CD4-positive, alpha-beta T cell treated with Interleukin-15 for 1 hour (primary cell): ENCODE data around the gene OSTN.
"Not testable (repeated sequence)": the region's sequence is repeated elsewhere in the genome, so short reads cannot be mapped to it uniquely, and the experiment has no call there.

Source experiments
- DNase-seq: peaks from one replicate; pipeline ENCODE4 v3.0.0-alpha.2; 2020

OSTN gene, protein sequence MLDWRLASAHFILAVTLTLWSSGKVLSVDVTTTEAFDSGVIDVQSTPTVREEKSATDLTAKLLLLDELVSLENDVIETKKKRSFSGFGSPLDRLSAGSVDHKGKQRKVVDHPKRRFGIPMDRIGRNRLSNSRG

DNA sequence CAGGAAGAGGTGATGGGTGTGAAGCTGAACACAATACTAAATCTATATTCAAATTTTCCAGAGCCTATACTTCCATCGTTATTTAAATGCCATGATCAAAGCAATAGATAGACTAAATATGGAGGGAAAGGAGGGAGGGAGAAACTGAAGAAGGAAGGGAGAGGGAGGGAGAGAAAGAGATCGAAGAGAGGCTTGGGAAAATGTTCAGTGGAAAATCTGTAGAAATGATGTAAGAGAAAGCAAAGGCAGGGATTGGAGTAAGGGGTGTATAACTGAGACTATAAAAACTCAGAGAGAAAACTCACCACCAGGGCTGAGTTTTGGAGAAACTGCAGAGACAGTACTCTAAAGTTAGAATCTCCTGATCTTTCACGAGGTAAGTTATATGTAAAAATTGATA, at the start of gene OSTN:
Gene OSTN, plus strand, starts transcription at position 310 of the 400 bp plus-strand sequence. CDS start 13,292 bp downstream, outside the sequence.
- no peak for DNase-seq

DNA sequence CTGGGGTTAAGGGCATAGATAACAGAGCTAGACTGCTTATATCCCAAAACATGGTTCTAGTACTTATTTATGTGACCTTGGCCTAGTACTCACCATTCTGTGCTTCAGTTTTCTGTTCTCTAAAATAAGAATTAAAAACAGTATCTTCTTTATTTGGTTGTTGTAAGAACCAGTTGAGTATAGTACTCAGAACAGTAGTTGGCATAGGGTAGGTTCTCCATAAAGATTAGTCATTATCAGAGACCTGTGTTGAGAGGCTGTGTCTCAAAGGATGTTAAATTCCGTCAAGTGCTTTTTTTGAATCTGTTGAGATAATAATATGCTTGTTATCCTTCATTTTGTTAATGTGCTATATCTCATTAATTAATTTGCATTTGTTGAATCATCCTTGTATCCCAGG, 47.4 kb upstream of the OSTN start:
- DNase-seq: no peak

GRCh38 chr3:191154827-191155226, 44.2 kb upstream of the OSTN start:
- no peak for DNase-seq

GRCh38 chr3:191158247-191158646, 40.8 kb upstream of the OSTN start:
- no peak for DNase-seq

DNA sequence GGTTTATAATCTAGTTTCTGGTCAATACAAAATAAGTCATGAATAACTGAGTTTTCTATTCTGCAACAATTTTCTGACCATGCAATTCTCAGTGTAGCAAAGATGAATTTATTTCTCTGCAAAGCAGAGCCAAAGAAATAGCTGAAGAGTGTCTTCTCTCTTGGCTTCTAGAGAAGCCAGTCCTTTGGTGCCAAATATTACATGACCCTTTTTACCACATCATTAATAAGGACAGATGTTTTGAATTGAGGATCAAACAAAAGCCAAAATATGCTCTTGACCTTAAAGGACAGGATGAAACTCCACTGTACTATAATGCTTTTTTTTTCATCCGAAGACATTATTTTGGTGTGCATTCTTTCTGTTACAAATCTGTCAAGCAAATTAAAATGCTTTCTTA, 40.2 kb upstream of the OSTN start:
- DNase-seq: no peak

GRCh38 chr3:191165802-191166201, 33.2 kb upstream of the OSTN start:
- no peak for DNase-seq

DNA sequence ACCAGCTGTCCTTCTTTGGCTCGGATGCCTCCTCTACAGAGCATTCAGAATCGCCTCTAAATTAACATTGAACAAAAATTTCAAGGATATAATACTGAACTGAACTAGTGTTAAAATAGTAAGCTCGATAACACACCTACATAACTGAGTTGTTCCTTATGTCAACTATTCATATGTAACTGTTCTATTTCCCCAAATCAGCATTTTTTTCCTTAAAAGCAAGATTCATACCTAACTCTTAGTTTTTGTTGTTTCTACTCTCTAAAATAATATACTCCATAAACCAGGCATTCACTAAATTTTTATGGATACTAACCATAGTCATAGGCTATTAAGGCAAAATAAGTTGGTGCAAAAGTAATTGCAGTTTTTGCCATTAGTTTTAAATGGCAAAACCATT, 32.7 kb upstream of the OSTN start:
- no peak for DNase-seq

- DNase-seq: no peak
Observed at GRCh38 chr3:191169566-191169965, 29.5 kb upstream of the OSTN start.

DNA sequence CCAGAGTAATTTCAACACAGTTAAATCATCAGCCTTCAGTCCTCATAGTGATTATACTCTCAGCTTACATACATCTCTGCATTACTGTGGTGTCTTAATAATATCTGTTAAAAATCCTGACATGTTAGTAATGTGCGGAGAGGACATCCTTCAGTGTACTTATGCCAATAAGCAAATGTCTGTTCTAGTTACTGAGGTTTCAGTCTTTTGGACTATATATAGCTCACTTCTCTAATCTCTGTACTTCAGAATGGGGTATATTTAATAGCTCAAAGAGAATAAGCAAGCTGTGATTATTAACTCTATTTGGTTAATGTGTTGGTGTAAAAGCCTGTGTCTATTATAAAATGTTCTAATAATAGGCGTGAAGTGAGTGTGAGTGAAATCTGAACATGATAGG, 28.9 kb upstream of the OSTN start:
- no peak for DNase-seq

- no peak for DNase-seq
Observed at GRCh38 chr3:191175102-191175501, 23.9 kb upstream of the OSTN start.

DNA sequence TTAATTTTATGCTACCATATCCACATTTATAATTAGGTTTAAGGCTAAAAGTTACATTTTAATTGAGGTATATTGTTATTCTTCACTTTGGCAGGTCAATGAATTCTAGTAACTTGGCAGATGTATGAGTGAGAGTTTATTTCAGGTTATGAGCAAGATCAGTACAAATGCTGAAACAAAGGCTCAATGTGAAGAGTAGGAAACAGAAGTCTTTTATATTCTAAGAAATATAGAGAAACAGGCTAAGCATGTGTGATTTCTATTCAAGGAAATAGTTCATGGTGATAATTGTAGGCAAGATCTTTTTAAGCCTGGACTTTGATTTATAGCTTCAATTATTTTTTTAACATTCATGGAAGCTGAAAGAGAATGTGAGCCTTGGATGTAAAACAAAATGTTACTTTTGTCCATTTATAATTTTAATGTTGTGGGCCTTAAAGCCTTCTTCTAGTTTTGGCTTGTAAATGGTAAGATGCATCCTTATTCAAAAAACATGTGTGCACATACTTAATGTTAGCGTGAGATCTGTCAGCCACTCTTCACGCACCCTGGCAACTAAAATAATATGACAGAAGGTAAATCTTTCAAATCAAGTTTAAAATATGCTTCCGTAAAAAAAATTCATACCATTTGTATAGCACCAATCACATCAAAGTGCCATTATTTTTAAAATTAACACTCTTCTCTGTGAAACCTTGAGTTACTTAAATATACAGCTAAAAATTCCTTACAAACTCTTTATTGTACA, 22.8 kb upstream of the OSTN start:
- no peak for DNase-seq

- not testable (repeated sequence) for DNase-seq
Observed at GRCh38 chr3:191185382-191185781, 13.7 kb upstream of the OSTN start.

GRCh38 chr3:191188246-191188645, 10.8 kb upstream of the OSTN start:
- DNase-seq: not testable (repeated sequence)

DNA sequence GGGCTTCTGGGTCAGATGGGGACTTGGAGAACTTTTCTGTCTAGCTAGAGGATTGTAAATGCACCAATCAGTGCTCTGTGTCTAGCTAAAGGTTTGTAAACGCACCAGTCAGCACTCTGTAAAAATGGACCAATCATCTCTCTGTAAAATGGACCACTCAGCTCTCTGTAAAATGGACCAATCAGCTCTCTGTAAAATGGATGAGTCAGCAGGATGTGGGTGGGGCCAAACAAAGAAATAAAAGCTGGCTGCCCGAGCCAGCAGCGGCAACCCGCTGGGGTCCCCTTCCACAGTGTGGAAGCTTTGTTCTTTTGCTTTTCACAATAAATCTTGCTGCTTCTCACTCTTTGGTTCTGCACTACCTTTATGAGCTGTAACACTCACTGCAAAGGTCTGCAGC, 6.8 kb upstream of the OSTN start:
- not testable (repeated sequence) for DNase-seq

DNA sequence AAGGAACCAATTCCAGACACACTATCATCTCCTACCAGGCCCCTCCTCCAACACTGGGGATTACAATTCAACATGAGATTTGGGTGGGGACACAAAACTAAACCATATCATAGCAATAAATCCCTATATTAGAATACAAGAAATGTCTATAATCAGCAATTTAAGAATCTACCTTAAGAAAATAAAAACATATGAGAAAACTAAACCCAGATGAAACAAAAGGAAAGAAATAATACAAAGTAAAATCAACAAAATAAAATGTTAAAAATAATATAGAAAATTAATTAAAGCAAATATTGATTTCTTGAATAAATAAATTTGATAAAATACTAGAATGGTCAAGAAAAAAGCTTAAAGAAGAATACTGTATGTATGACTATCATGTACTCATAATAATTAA, 6.1 kb upstream of the OSTN start:
- no peak for DNase-seq

DNA sequence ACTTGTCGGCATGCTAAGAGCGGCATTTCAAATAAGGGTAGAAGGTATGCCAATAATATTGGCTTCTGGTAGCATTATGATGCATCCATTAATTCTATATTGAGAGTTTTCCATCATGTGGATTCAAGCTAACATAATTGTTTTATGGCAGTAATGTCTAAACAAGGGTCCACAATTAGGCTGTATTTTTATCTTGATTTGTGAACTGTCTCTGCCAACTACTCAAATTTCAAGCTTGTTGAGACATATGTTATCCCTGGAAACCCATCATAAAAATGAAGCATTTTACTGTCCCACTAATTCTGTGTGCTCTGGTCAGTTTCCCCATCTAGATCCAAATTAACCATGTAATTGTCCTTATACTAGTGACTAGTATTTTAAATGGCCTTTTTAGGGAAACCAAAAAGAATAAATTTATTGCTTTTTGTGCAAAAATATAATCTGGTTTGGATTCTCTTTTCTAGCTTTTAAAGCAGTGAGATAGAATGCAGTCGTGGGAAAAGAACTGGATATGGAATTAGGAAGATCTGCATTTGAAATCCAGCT, 1.2 kb upstream of the OSTN start:
- DNase-seq: no peak

DNA sequence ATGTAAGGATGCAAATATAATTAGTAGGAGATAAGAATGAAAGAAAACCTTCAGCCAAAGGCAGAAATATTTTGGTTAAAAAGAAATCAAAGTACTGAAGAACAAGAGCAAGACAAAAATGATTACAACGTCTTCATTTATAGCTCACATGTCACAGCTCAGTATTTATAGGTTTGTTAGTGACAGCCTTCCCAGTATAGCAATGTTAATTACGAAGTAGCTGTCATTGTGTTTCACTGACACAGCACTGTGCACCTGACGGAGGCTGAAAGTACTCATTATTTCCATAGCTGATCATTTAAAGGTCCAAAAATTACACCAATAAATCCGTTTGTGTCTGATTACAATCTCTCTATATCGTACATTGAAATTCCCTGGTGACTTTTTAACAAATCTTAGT, 561 bp upstream of the OSTN start:
- DNase-seq: no peak

DNA sequence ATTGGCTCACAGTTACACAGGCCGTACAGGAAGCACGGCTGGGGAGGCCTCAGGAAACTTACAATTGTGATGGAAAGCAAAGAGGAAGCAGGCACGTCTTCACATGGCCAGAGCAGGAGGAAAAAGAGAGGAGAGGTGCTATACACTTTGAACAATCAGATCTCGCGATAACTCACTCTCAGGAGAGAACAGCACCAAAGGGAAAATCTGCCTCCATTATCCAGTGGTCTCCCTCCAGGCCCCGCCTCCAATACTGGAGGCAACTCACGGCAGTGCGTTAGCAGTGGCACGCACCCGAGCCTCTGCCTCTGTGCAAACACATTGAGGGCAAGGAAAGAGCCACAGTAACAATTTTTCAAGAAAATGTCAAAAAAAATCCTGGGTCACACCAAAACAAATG, 11.0 kb downstream of the OSTN start:
- no peak for DNase-seq

DNA sequence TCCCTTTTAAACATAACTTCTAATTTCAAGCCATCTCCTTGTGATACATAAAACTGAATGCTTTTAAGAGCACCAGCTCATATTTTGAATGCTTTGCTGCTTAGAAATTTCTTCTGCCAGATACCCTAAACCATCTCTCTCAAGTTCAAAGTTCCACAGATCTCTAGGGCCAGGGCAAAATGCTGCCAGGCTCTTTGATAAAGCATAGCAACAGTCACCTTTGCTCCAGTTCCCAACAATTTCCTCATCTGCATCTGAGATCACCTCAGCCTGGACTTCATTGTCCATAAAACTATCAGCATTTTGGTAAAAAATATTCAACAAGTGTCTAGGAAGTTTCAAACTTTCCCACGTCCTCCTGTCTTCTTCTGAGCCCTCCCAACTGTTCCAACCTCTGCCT, 17.5 kb downstream of the OSTN start:
- DNase-seq: no peak

- DNase-seq: no peak
Observed at GRCh38 chr3:191217301-191217700, 18.3 kb downstream of the OSTN start.

GRCh38 chr3:191220908-191221307, 21.9 kb downstream of the OSTN start:
- DNase-seq: no peak

GRCh38 chr3:191221638-191222037, 22.6 kb downstream of the OSTN start:
- DNase-seq: no peak

GRCh38 chr3:191227541-191227940, 28.5 kb downstream of the OSTN start:
- DNase-seq: no peak

DNA sequence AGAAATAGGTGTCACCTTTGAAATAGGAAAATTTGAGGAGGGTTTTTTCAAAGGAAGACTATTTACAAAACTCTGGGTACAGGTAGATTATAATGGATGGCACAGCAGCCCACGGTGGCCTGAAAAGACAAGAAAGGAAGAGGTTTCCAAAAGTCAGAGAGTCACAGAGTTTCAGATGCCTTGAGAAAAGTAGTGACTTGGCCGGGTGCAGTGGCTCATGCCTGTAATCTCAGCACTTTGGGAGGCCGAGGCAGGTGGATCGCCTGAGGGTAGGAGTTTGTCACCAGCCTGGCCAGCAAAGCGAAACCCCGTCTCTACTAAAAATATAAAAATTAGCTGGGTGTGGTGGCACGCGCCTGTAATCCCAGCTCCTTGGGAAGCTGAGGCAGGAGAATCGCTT, 35.2 kb downstream of the OSTN start:
- DNase-seq: no peak
